H9 (cell line): Measurements from ENCODE around the gene RPLP2. TPM values are rescaled to one million over a fixed set of nuclear protein-coding genes. Genes with fewer than 3 reads are reported as not detected.
A peak's percentile ranks its signal among the peaks of the same experiment; 100 is the strongest.

ENCODE experiments used
- DNase-seq: peaks from one replicate; pipeline ENCODE4 v3.0.0-alpha.2; 2017
- H2AFZ ChIP-seq: one replicate; pipeline ENCODE4 v1.6.1; 2013; ENCODE audit warnings: mild to moderate bottlenecking, low read length, control low read depth, moderate library complexity
- H2AK5ac ChIP-seq: 2 replicates; pipeline ENCODE4 v1.6.1; 2013; ENCODE audit warnings: low read length, control low read depth, mixed read lengths; ENCODE audit not compliant: insufficient read length
- H2BK120ac ChIP-seq: one replicate; pipeline ENCODE4 v1.6.1; 2013; ENCODE audit warnings: low read depth, mild to moderate bottlenecking, low read length, control low read depth, inconsistent platforms; ENCODE audit not compliant: poor library complexity, severe bottlenecking
- H2BK12ac ChIP-seq: 2 replicates; pipeline ENCODE4 v1.6.1; 2013; ENCODE audit warnings: low read length, control low read depth, mixed read lengths, low read depth; ENCODE audit not compliant: insufficient read length
- H2BK15ac ChIP-seq: 2 replicates; pipeline ENCODE4 v1.6.1; 2013; ENCODE audit warnings: low read depth, low read length, control low read depth
- H2BK20ac ChIP-seq: one replicate; pipeline ENCODE4 v1.6.1; 2013; ENCODE audit warnings: low read depth, mild to moderate bottlenecking, low read length, control low read depth, inconsistent platforms; ENCODE audit not compliant: poor library complexity, severe bottlenecking
- H2BK5ac ChIP-seq: 2 replicates; pipeline ENCODE4 v1.6.1; 2013; ENCODE audit warnings: low read length, control low read depth, mixed read lengths; ENCODE audit not compliant: insufficient read length
- H3K14ac ChIP-seq: 2 replicates; pipeline ENCODE4 v1.6.1; 2013; ENCODE audit warnings: low read length, control low read depth; ENCODE audit not compliant: insufficient read depth
- H3K18ac ChIP-seq: 2 replicates; pipeline ENCODE4 v1.6.1; 2013; ENCODE audit warnings: low read depth, mild to moderate bottlenecking, mixed read lengths, low read length, control low read depth; ENCODE audit not compliant: insufficient read length
- H3K23ac ChIP-seq: 2 replicates; pipeline ENCODE4 v1.6.1; 2013; ENCODE audit warnings: low read length, control low read depth, mixed read lengths, low read depth; ENCODE audit not compliant: insufficient read length
- H3K23me2 ChIP-seq: 2 replicates; pipeline ENCODE4 v1.6.1; 2013; ENCODE audit warnings: low read depth, mild to moderate bottlenecking, mixed read lengths, low read length, control low read depth; ENCODE audit not compliant: insufficient read length, poor library complexity, severe bottlenecking
- H3K27ac ChIP-seq: 2 replicates; pipeline ENCODE4 v1.5.1; 2013; ENCODE audit warnings: low read length, control low read depth, mixed read lengths, low read depth; ENCODE audit not compliant: insufficient read length
- H3K27me3 ChIP-seq: 2 replicates; pipeline ENCODE4 v1.6.1; 2013; ENCODE audit warnings: low read length, control low read depth, inconsistent platforms; ENCODE audit not compliant: insufficient read depth
- H3K4ac ChIP-seq: 2 replicates; pipeline ENCODE4 v1.6.1; 2013; ENCODE audit warnings: low read depth, mild to moderate bottlenecking, control low read depth, inconsistent platforms, low read length, moderate library complexity
- H3K4me1 ChIP-seq: 2 replicates; pipeline ENCODE4 v1.6.1; 2013; ENCODE audit warnings: low read length, control low read depth, inconsistent platforms; ENCODE audit not compliant: insufficient read depth
- H3K4me2 ChIP-seq: 2 replicates; pipeline ENCODE4 v1.6.1; 2013; ENCODE audit warnings: low read length, control low read depth, mixed read lengths; ENCODE audit not compliant: insufficient read length, insufficient read depth
- H3K56ac ChIP-seq: 2 replicates; pipeline ENCODE4 v1.6.1; 2013; ENCODE audit warnings: low read depth, mild to moderate bottlenecking, mixed read lengths, low read length, control low read depth; ENCODE audit not compliant: insufficient read length
- H3K79me1 ChIP-seq: 2 replicates; pipeline ENCODE4 v1.6.1; 2013; ENCODE audit warnings: low read depth, mild to moderate bottlenecking, moderate library complexity, low read length, control low read depth, inconsistent platforms; ENCODE audit not compliant: insufficient read depth, poor library complexity, severe bottlenecking
- H3K79me2 ChIP-seq: 2 replicates; pipeline ENCODE4 v1.6.1; 2013; ENCODE audit warnings: low read length, control low read depth, inconsistent platforms; ENCODE audit not compliant: insufficient read depth
- H3K9ac ChIP-seq: 2 replicates; pipeline ENCODE4 v1.6.1; 2013; ENCODE audit warnings: low read length, control low read depth, mixed read lengths; ENCODE audit not compliant: insufficient read length; ENCODE audit errors: extremely low read depth
- H3K9me3 ChIP-seq: one replicate; pipeline ENCODE4 v1.6.1; 2013; ENCODE audit warnings: low read depth, low read length, inconsistent platforms; ENCODE audit not compliant: control insufficient read depth
- H3T11ph ChIP-seq: one replicate; pipeline ENCODE4 v1.6.1; 2013; ENCODE audit warnings: mild to moderate bottlenecking, low read length, control low read depth, inconsistent platforms
- H4K20me1 ChIP-seq: one replicate; pipeline ENCODE4 v1.6.1; 2013; ENCODE audit not compliant: control insufficient read depth, insufficient read length, insufficient read depth
- H4K5ac ChIP-seq: 2 replicates; pipeline ENCODE4 v1.6.1; 2013; ENCODE audit warnings: low read depth, mild to moderate bottlenecking, mixed read lengths, low read length, control low read depth; ENCODE audit not compliant: insufficient read length
- H4K8ac ChIP-seq: replicated peaks from 2 replicates; pipeline ENCODE4 v1.6.1; 2013; ENCODE audit warnings: low read length, control low read depth, mixed read lengths, low read depth; ENCODE audit not compliant: insufficient read length
- H4K91ac ChIP-seq: 2 replicates; pipeline ENCODE4 v1.6.1; 2013; ENCODE audit warnings: low read depth, mild to moderate bottlenecking, moderate library complexity, mixed read lengths, low read length, control low read depth; ENCODE audit not compliant: insufficient read length
- H3K27ac Mint-ChIP-seq, 3 experiments: 2 replicates in 2 of 3; 3 replicates in 1 of 3; pipeline ENCODE4 v1.8.0; 2020 to 2021; ENCODE audit warnings: mixed read lengths in 3 of 3, mild to moderate bottlenecking in 1 of 3, moderate library complexity in 1 of 3
- H3K27me3 Mint-ChIP-seq: 2 replicates; pipeline ENCODE4 v1.8.0; 2021; ENCODE audit warnings: low read depth, mild to moderate bottlenecking, moderate library complexity, mixed read lengths
- H3K36me3 Mint-ChIP-seq, 3 experiments: 2 replicates in 2 of 3; 3 replicates in 1 of 3; pipeline ENCODE4 v1.8.0; 2020 to 2021; ENCODE audit warnings: low read depth in 3 of 3, mixed read lengths in 3 of 3; ENCODE audit not compliant: insufficient read depth in 1 of 3
- H3K4me1 Mint-ChIP-seq, 2 experiments: 2 replicates each; pipeline ENCODE4 v1.8.0; 2020; ENCODE audit warnings: mixed read lengths in 2 of 2
- H3K4me3 Mint-ChIP-seq, 2 experiments: 2 replicates in 1 of 2; 3 replicates in 1 of 2; pipeline ENCODE4 v1.8.0; 2020 to 2021; ENCODE audit warnings: mild to moderate bottlenecking in 2 of 2, mixed read lengths in 2 of 2, moderate library complexity in 1 of 2
- H3K9me3 Mint-ChIP-seq, 2 experiments: 2 replicates in 1 of 2; 3 replicates in 1 of 2; pipeline ENCODE4 v1.8.0; 2020; ENCODE audit warnings: mild to moderate bottlenecking in 2 of 2, mixed read lengths in 2 of 2, moderate library complexity in 1 of 2
- WGBS: extraction: QIAGEN DNeasy Blood & Tissue Kit; methylation state at CpG from one replicate; pipeline ENCODE4 v1.1.7; 2013; ENCODE audit warnings: missing lambda C conversion rate, low lambda C conversion rate, mixed read lengths; ENCODE audit not compliant: insufficient read length; ENCODE audit errors: extremely low coverage; 5-methylcytosine and 5-hydroxymethylcytosine counted together
- total RNA-seq: library from RNA; stranded (reverse); gene quantifications from 2 replicates; pipeline ENCODE4 v1.2.1, GENCODE V29; 2021
- TF ChIP-seq, protein P1 (sequence below): fragments of 200-600 bp; sonication (generic); conservative IDR thresholded peaks from 3 replicates; pipeline ENCODE4 v1.8.0; 2021; ENCODE audit warnings: antibody characterized with exemption, mild to moderate bottlenecking

Gene RPLP2
- total RNA-seq, 1 experiment from 2014 or later: 2,138 TPM

GRCh38 chr11:763073-763463, 46.7 kb upstream of the RPLP2 start:
- Mint-ChIP-seq H3K36me3 (peaks cover 33 to 81% (median 63%) of the 10 kb centered on the region in 3 experiments; a peak in 6 of 7 replicates), H3K9me3 (no peaks in the 10 kb centered on the region), H3K4me3 (peak overlapping the region in 1 of 2 experiments; percentile 20; a peak in 1 of 5 replicates), H3K4me1 (peaks cover 11 to 15% of the 10 kb centered on the region in 2 experiments), H3K27ac (peak overlapping the region in 2 of 3 experiments; percentile 64 to 94; a peak in 3 of 7 replicates), H3K27me3 (no peaks in the 10 kb centered on the region)
- TF ChIP-seq, protein P1, sequence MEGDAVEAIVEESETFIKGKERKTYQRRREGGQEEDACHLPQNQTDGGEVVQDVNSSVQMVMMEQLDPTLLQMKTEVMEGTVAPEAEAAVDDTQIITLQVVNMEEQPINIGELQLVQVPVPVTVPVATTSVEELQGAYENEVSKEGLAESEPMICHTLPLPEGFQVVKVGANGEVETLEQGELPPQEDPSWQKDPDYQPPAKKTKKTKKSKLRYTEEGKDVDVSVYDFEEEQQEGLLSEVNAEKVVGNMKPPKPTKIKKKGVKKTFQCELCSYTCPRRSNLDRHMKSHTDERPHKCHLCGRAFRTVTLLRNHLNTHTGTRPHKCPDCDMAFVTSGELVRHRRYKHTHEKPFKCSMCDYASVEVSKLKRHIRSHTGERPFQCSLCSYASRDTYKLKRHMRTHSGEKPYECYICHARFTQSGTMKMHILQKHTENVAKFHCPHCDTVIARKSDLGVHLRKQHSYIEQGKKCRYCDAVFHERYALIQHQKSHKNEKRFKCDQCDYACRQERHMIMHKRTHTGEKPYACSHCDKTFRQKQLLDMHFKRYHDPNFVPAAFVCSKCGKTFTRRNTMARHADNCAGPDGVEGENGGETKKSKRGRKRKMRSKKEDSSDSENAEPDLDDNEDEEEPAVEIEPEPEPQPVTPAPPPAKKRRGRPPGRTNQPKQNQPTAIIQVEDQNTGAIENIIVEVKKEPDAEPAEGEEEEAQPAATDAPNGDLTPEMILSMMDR: no peak
- Histone ChIP-seq H2BK20ac (no peak overlapping the region), H2AK5ac (no peak overlapping the region), H3K4ac (no peak overlapping the region), H3K79me1 (no peaks in the 10 kb centered on the region), H4K91ac (no peak overlapping the region), H2AFZ (no peak overlapping the region), H3K27me3 (no peaks in the 10 kb centered on the region), H3K23me2 (no peaks in the 10 kb centered on the region), H4K20me1 (no peaks in the 10 kb centered on the region), H3T11ph (no peak overlapping the region), H3K56ac (no peak overlapping the region), H2BK12ac (no peak overlapping the region), H2BK120ac (no peak overlapping the region), H3K18ac (no peak overlapping the region), H4K5ac (peak overlapping the region; percentile 36), H3K4me1 (no peaks in the 10 kb centered on the region), H2BK15ac (no peak overlapping the region), H3K9me3 (no peaks in the 10 kb centered on the region), H3K14ac (no peak overlapping the region), H3K79me2 (no peaks in the 10 kb centered on the region), H4K8ac (no peak overlapping the region), H3K9ac (no peak overlapping the region), H3K23ac (no peak overlapping the region), H2BK5ac (no peak overlapping the region), H3K4me2 (no peak overlapping the region), H3K27ac (no peak overlapping the region)
- WGBS: no CpG with 5 or more reads among the region's 24 CpGs
- DNase-seq: peak; percentile 76
